H1 (cell line): ENCODE measurements around the gene CFAP161.

ENCODE experiments used
- BRCA1 ChIP-seq: IDR thresholded peaks from 2 replicates; pipeline ENCODE4 v1.6.1; 2012; ENCODE audit warnings: low read depth, low read length, improper control_type of control experiment
- CEBPB ChIP-seq: IDR thresholded peaks from 2 replicates; pipeline ENCODE4 v1.6.1; 2012; ENCODE audit warnings: low read depth, low read length
- EZH2 ChIP-seq: fragments of 200-600 bp; sonication (generic); IDR thresholded peaks from 2 replicates; pipeline ENCODE4 v1.7.1; 2012; ENCODE audit warnings: low read depth, mild to moderate bottlenecking, moderate library complexity, low read length, inconsistent platforms; ENCODE audit not compliant: severe bottlenecking
- HDAC6 ChIP-seq: IDR thresholded peaks from one replicate; pipeline ENCODE4 v1.7.1; 2012; ENCODE audit warnings: low read depth, mild to moderate bottlenecking, inconsistent platforms, low read length, moderate library complexity
- POLR2A ChIP-seq, 2 experiments: IDR thresholded peaks; 1 replicate in 1 of 2; 2 replicates in 1 of 2; pipeline ENCODE4 v1.6.1; 2011; ENCODE audit warnings: low read depth in 2 of 2, low read length in 2 of 2, mild to moderate bottlenecking in 2 of 2; ENCODE audit errors: control extremely low read depth in 1 of 2
- RNF2 ChIP-seq: fragments of 200-900, 300-1000 bp; sonication (generic); IDR thresholded peaks from 2 replicates; pipeline ENCODE4 v1.7.1; 2016; ENCODE audit warnings: borderline replicate concordance, low read depth, mild to moderate bottlenecking, antibody characterized with exemption, low read length; ENCODE audit not compliant: poor library complexity, severe bottlenecking; ENCODE audit errors: missing control alignments
- SIX5 ChIP-seq: IDR thresholded peaks from 2 replicates; pipeline ENCODE4 v1.6.1; 2011; ENCODE audit warnings: mild to moderate bottlenecking, low read depth, low read length
- TAF1 ChIP-seq: IDR thresholded peaks from 2 replicates; pipeline ENCODE4 v1.6.1; 2011; ENCODE audit warnings: mild to moderate bottlenecking, low read depth, low read length
- TBP ChIP-seq: IDR thresholded peaks from 2 replicates; pipeline ENCODE4 v1.6.1; 2011; ENCODE audit warnings: low read depth, low read length, improper control_type of control experiment
- ZNF274 ChIP-seq: IDR thresholded peaks from 2 replicates; pipeline ENCODE4 v1.7.0; 2012; ENCODE audit warnings: low read length, borderline replicate concordance; ENCODE audit errors: extremely low read depth
- TF ChIP-seq, protein P1 (sequence below), 3 experiments: IDR thresholded peaks; 1 replicate in 2 of 3; 2 replicates in 1 of 3; pipeline versions ENCODE4 v1.5.1 to v1.6.1; 2011; ENCODE audit warnings: low read length in 3 of 3, mild to moderate bottlenecking in 3 of 3, inconsistent platforms in 2 of 3, low read depth in 1 of 3, moderate library complexity in 1 of 3; ENCODE audit not compliant: insufficient read depth in 1 of 3; ENCODE audit errors: control extremely low read depth in 1 of 3
- TF ChIP-seq, protein P2 (sequence below): IDR thresholded peaks from 2 replicates; pipeline ENCODE4 v1.6.1; 2012; ENCODE audit warnings: inconsistent platforms

DNA sequence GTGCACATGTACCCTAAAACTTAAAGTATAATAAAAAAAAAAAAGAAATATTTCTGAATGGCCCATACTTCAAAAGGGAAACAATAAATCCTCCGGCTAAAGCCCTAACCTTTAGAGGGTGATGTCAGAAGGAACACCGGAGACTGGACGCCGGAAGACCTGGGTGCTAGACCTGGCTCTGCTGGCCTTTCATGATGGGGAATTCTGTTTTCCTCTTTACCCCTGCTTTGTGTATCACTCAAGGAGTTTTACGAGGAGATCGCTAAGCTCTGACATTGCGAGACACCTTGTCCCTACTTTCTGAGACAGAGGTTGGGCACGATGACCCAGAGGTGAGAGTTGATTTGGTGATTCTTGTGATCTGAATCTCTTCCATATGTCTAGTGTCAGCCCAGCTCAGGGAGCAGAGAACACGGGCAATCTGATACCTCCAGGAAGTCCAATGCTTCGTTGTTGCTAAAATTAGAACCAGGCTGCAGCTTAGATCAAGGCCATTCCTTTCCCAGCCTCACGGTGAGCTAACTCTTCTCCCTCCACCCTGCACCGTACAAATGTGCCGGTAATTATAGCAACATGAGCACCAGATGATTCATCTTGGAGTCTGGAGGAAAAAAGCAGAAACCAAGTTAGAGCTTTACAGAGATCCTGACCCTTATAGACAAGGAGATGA lies 42.0 kb upstream of the CFAP161 start:
- TF ChIP-seq EZH2 (no peak), SIX5 (no peak), POLR2A (IDR thresholded peaks at IDR 0.05; ENCODE audit: control extremely low read depth in 1 of 2, low read depth in 2 of 2, low read length in 2 of 2) (no peak), TAF1 (no peak), RNF2 (no peak), HDAC6 (no peak), TBP (no peak), BRCA1 (no peak), ZNF274 (no peak), CEBPB (no peak)
- TF ChIP-seq, protein P1, sequence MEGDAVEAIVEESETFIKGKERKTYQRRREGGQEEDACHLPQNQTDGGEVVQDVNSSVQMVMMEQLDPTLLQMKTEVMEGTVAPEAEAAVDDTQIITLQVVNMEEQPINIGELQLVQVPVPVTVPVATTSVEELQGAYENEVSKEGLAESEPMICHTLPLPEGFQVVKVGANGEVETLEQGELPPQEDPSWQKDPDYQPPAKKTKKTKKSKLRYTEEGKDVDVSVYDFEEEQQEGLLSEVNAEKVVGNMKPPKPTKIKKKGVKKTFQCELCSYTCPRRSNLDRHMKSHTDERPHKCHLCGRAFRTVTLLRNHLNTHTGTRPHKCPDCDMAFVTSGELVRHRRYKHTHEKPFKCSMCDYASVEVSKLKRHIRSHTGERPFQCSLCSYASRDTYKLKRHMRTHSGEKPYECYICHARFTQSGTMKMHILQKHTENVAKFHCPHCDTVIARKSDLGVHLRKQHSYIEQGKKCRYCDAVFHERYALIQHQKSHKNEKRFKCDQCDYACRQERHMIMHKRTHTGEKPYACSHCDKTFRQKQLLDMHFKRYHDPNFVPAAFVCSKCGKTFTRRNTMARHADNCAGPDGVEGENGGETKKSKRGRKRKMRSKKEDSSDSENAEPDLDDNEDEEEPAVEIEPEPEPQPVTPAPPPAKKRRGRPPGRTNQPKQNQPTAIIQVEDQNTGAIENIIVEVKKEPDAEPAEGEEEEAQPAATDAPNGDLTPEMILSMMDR (IDR thresholded peaks at IDR 0.05; ENCODE audit: control extremely low read depth in 1 of 3, insufficient read depth in 1 of 3, low read depth in 1 of 3, low read length in 3 of 3), result no peak
- TF ChIP-seq, protein P2, sequence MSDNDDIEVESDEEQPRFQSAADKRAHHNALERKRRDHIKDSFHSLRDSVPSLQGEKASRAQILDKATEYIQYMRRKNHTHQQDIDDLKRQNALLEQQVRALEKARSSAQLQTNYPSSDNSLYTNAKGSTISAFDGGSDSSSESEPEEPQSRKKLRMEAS, result no peak
